HG02588 (cell line): Measurements from ENCODE around the gene LMTK2.
A peak's percentile ranks its signal among the peaks of the same experiment; 100 is the strongest.

Source experiments
- ATAC-seq: cut with Tn5 transposase; IDR thresholded peaks from one replicate; pipeline ENCODE4 v1.9.1; 2021; ENCODE audit warnings: mild to moderate bottlenecking, moderate library complexity; ENCODE audit not compliant: unreplicated experiment

The LMTK2 gene

DNA sequence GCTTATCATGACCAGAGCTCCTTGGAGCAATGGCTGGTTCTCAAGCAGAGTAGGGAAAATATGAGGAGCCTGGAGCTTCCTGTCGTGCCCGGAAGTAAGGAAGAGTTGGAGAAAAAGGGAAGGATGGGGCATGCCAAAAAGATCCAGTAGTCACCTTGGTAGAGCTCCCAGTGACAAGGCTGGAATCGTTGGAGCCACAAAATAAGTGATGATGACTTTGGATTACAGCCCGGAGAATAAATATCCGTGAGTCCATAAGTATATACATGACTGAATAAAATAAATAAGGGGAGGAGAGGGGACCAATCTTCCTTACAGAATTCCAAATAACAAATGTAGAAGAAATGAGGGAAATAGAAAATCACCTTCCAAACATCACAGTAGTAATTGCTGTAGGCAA, 29.3 kb downstream of the LMTK2 start:
- ATAC-seq, result no peak

DNA sequence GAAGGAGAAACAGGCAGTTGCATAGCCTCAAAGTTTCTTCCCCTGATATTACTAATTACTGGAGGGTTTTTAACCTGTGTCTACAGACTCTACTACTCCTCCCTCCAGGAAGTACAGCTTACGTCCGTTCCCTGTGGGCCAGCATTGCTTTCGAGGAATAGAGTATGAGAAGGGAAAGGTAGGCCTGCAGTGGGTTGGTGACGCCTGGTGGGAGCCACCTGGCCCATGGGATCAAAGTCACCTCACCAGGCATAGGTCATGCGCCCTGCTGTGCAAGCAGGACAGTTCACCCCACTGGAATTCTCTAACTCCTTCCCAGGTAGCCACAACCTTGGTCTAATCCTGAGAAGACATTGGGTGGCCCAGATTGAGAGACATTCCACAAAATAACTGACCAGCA, 29.8 kb downstream of the LMTK2 start:
- no peak for ATAC-seq

DNA sequence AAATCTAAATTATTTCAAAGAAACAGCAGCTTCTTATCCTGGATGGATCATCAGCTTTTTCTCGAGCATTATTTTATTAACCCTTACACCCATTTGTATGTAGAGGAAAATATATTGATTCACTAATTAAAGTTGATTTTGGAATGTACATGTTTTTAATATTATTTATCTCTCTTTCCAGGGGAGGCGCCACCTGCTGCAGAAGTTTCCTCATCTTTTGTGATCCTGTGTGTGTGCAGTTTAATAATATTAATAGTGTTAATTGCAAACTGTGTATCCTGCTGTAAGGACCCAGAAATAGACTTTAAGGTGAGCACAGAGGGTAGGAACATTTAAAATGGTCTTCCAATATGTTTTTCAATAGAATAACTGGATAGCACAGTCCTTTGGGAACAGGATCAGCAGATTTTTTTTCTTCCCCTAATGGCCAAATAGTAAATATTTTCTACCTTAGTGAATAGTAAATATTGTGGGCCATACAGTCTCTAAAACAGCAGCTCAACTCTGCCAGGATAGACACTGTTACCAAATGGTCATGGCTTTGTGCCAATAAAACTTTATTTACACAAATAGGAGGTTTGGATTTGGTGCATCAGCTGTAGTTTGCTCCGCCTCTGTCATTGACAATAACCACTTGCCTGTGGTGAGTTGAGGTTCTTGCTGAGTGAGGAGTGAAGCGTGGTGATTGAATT, 30.6 kb downstream of the LMTK2 start:
- no peak for ATAC-seq

DNA sequence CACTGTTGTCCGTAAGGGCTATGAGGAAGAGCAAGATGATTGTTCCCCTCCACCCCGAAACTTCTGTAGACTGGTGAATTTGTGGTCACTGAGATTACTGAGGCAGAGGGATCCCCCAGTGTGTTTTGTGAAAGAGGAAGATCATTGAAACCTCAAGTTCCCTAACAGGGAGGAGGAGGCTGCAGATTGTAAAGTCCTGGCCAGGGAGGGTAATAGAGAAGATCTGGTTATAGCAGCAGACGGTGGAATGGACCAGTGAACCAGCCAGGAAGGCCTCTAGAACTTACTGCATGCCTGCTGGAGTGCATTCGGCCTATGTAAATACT, 31.1 kb downstream of the LMTK2 start:
- peak; percentile 74 for ATAC-seq

DNA sequence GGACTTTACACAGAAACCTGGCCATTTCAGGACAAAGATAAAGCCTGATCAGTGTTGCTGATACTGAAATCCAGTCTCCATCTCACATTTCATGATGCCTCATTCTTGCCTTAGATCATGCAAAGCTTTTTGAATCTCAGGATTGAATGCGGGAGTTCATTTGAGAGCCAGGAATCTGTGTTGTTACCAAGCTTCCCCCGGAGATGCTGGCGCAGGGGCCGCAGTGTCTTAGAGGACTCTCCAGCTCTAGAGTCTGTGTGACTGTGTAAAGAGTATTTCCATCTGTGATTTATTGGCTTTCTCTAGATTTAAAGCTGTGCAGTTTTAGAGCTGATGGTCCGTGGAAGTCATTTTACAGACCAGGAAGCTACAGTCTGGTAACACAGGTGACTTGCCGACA, 32.0 kb downstream of the LMTK2 start:
- no peak for ATAC-seq

DNA sequence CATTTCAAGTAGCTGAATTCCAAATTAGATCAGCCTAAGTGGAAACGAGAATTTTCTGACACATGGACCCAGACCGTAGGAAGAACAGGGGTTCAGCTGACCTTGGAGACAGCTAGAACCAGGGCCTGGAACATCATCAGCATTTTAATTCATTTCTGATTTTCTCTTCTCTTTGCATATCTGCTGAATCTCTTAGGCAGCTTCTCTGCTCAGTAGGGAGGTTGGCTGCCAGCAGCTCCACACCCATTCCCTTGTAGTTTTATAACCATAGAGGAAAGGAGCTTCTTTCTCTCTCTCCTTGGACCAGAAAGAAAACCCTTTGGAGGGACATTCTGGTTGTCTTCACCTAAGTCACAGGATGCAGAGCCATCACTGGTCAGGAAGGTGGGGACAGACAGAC, 36.0 kb downstream of the LMTK2 start:
- ATAC-seq, result no peak

DNA sequence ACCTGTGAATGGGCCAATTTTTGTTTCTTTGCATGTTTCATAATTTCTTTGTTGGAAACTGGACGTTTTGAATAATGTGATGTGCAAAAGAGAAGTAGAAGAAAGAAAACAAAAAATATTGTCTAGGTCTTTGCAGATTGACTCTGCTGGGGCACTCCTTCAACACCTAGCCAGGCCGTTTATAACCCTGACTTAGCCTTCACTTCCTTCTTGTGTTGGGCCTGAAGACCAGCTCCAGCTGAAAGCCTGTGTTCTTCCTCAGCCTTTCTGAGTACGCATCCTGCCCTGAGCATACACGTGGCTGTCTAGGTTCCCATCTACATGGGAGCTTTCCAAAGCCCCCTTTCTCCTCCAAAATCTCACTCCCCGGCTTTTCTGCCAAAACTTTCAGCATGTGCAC, 41.9 kb downstream of the LMTK2 start:
- no peak for ATAC-seq

DNA sequence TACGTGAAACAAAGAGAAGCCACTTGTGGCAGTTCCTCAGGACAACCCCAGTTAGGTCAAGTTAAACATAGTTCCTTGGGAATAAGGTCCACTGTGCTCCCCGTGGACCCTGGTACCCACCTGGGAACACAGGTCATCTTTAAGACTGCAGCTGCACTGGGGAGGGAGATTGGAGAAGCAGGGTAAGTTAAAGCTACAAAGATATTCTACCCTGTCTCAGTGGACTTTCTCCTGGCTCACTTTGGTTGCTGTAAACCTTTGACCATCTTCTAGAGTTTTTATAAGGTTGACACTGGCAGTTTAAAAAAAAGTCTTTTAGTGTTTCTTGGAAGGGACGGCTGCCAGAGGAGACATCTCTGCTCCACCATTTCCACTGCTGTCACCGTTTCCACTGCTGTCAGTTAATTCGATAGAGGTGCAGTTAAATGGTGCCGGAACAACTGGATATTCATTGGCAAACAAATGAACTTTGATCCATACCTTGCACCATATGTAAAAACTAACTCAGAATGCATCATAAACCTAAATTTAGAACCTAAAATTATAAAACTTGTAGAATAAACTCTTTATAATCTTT, 42.5 kb downstream of the LMTK2 start:
- no peak for ATAC-seq

DNA sequence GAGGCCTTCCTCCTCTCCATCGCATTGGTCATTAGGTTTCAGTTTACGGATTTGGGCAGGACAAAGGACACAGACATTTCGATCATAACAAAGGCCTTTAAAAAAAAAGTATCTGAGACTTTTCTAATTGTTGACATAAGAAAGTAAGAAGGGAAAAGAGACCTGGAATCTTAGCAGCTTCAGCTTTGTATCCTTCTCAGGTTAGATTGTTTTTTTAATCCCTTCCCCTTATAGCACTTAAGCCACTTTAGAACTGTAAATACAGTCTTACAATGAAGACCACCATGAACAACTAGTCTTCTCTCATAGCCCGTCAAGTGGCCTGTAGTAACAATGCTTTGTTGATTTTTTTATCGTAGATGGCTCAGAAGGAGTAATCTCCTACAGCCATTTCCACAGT, 45.2 kb downstream of the LMTK2 start:
- ATAC-seq, result no peak

DNA sequence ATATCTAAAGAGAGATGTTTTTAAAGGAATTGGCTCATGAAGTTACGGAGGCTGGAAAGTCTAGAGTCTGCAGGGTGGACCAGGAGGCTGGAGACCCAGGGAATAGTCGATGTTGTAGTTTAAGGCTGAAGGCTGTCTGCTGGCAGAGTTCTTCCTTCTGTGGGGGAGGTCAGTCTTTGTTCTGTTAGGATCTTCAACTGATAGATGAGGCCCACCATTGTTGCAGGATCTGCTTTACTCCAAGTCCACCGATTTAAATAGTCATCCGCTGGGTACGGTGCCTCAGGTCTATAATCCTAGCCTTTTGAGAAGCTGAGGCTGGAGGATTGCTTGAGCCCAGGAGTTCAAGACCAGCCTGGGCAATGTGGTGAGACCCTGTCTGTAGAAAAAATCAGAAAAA, 50.0 kb downstream of the LMTK2 start:
- ATAC-seq, result no peak

DNA sequence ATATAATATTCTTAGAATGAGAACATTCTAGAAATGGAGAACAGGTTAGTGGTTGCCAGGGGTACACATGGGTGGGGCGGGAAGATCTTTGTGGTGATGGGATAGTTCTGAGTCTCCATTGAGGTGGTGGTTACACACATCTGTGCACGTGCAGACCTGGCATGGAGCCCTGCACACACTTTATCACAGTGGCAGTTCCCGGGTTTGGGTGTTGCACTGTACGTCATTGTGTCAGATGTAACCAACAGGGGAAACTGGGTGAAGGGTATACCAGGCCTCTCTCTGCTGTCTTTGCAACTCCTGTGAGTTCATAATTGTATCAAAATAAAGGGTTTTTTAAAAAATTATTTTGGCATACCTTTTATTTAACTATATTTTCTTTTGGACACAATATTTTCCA, 51.1 kb downstream of the LMTK2 start:
- ATAC-seq, result no peak

DNA sequence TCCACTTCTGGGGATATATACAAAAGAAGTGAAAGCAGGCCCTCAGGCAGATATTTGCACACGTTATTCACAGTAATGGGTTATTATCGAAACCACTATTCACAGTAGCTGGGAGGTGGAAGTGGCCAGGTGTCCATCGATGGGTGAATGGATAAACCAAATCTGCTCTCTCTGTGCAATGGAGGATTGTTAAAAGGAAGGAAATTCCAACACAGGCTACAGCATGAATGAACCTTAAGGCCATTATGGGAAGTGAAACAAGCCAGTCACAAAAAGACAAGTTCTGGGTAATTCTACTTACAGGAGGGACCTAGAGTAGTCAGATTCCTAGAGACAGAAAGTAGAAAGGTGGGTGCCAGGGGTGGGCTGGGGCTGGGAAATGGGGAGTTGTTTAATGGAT, 56.1 kb downstream of the LMTK2 start:
- peak; percentile 46 for ATAC-seq

DNA sequence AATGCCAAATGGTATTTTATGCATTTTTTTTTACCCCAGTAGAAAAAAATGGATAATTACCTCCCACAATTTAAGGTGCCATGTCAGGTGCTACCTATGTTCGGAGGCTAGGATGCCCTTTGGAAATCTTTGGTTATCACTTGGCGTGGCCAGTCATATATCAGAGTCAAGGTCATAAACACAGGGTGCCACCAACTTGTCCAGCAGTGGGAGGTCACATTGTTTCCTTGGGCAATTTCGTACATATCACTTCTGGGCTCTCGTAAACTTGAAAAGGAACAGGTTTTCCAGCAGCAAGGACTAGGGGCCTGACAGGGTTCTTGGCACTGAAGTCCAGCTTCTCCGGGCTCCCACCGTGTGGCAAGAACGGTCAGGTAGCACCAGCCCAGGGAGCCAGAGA, 56.6 kb downstream of the LMTK2 start:
- no peak for ATAC-seq

DNA sequence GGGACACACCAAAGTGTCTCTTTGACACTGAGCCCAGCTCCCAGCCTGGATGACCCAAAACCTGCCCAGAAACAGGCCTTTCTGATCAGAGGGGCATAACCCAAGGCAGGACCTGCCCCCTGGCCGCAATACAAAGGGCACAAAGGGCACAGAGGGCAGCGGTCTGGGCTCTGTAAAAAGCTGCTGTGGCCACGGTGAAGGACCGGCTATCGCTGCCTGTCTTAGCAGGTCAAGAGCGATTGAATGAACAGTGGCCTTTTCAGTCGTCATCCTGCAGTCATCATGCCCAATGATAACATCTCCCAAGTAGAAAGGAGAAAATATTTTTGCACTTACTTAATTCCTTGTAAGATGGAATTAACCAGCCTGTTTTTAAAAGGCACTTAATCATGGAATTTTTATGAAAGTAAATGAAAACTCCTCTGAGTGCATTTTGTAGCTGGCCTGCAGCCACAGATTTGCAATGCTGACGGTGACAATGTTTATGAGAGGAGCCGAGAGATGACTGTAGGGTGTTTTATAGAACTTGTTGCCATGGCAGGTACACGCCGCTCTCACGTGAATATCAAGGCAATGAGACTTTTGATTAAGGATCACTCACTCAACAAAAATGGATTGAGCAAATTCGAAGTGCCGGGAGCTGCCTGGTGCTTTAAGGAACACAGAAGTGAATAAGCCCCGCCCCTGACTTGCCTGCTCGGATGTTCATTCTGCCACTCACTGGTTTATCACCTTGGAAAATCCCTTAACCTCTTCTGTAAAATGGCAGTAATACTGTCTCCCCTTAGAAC, 57.2 kb downstream of the LMTK2 start:
- no peak for ATAC-seq

DNA sequence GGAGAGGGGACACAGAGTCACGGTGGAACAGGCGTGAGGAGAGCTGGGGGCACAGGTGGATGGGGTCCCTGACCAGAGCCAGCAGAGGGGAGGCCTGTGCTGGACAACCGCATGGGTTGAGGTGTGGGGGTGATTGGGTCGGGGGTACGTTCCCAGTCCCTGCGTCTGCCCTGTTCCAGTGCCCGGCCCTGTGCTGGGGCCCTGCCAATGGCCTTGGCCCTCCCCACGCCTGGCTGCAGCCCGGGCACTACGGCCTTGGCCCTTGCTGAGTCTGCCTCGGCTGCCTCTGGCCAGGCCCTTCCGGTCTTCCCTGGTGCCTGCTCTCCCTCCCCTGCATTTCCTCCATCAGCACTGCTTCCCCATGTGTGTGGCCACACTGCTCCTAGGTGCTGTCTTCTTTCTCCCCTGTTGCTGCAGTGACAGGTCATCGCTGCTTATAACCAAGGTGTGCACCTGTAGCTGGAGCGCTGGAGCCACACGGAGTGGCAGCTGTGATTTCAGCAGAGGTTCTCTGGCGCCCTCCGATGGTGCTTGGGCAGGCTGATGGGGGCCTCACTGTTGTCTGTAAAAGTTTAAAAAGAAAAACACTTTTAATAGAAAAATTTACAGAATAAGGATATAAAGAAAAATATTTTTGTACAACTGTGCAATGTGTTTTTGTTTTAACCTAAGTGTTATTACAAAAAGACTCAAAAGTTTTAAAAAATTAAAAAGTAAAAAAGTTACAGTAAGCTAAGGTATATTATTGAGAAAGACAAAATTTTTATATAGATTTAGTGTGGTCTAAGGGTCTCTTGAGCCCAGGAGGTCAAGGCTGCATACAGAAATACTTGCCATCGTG, 59.4 kb downstream of the LMTK2 start:
- ATAC-seq, result no peak

DNA sequence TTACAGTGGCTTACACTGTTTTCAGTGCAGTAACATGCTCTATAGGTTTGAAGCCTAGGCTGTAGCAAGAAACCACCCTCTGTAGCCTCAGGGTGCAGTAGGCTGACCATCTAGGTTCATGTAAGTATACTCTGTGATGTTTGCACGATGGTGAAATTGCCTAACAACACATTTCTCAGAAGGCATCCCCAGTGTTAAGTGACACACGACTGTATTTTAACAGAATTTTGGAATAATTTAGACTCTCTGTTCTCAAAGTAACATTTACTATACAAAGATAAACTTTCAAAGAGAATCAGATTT, 60.0 kb downstream of the LMTK2 start:
- no peak for ATAC-seq

DNA sequence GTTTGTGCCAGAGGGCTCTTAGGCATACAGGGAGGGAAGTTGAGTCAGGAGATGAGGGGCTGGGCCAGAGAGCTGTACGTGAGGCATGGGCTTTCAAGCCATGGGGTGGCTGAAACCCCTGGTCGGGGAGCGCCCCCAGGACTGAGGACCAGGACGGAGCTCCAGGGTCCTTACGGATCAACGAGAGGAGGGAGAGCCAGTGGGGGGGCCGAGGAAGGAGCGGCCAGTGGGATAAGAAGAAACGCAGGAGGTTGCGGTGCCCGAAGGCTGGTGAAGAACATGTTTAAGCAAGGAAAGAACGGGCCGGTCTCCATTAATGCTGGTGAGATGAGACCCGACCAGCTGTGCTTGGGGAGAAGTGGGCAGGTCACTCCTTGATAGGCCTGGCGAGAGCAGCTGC, 61.0 kb downstream of the LMTK2 start:
- ATAC-seq, result no peak

DNA sequence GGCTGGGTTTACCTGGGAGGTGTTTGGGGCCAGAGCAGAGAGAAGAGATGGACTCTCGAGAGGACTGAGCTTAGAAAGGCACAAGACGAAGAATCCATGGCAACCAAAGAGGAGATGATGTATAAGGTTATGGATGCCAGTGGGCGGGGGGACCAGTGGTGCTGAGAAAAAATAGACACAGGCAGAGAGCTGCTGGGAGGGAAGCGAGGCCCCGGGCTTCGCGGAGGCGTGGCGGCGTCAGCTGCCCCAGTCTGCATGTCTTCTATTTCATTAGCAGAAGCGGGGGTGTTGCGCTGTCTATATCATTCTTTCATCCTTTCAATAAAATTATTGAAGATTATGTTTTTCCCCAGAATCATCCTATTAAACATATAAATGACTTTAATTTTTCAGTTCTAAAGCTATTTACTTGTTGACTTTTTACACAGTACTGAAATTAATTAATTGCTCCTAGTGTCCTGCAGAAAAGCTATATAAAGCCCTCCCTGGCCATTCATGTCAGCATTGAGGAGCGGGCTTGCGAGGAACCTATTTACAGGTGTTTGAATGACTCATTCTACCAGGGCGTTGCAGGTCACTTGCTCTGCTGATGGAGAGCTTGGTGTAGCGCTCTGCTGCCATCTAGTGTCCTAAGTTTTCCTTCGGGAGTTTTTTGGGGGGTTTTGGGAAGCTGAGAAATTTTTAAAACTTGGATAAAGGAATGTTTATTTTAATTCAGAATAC, 61.7 kb downstream of the LMTK2 start:
- no peak for ATAC-seq

DNA sequence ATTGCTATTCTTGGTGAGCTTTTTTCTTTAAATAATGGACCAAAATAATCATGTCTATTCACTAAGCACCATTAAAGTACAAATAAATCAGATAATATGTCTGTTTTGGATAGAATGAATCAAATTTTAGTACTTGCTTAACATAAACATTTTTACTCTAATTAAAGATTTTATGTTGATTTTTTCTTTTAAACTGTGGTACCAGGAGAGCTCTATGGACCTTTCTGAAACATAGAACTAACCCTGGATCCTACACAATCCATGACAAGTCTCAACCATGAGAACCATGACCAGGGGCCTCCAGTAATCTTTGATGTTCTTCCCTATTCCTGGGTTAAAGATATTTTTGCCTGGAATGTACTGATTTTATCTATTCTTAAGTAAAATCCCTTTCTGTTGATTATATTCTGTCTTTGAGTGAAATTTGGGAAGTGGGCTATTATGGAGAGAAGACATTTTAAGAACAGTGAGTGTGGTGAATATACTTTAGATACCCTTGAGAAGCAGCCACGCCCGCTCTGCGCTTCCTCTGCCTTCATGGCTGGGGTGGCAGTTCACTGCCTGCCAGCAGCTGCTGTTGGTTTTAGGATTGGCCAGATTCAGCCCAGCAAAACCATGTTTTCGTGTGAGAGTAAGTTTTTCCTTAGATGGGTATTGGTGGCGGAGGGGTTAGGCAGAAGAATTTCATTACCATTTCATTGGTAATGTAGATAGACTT, 62.4 kb downstream of the LMTK2 start:
- ATAC-seq, result no peak

DNA sequence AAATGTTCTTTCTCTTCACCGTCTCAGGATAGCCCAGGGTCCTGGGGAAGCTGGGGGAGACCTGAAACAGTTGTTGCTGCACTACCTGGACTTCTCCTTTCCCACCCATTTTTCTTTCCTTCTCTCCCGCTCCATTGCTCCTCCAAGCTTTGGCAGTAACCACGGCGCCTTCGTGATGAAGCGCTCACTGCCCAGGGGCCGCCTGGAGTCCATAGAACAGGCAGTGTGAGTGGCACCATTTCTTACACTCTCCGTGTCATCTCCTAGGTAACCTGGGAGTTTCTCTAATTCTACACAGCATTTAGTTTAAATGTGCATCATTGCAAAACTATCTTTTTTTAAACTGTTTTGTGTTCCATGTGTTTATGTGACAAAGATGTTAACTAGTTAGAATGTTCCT, 64.3 kb downstream of the LMTK2 start:
- no peak for ATAC-seq

DNA sequence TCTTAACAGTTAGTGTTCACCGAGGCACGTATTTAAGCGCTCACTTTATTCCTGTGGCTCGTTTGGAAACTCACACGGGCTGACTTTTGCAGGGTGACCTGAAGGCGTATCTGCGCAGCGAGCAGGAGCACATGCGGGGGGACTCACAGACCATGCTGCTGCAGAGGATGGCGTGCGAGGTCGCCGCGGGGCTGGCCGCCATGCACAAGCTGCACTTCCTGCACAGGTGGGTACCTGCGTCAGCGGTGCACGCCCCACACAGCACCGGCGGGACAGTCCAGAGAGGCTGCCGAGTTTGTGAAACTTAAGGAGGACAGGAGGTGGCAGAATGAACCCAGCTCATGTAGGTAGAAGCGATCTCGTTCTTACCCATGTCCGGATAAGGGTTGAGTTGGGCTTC, 64.8 kb downstream of the LMTK2 start:
- no peak for ATAC-seq
